Thyroid gland (tissue), 4 donors: ENCODE data around the gene WDFY1.

Experiments used
- POLR2A ChIP-seq, 2 donors: fragments of 450-650 bp; IDR thresholded peaks; one replicate each; pipeline ENCODE4 v1.6.1; 2017; ENCODE audit warnings: antibody characterized with exemption in 2 of 2, mild to moderate bottlenecking in 2 of 2, moderate library complexity in 1 of 2
- TF ChIP-seq, protein P1 (sequence below), 6 experiments: fragments of 200-600 bp in 3 of 6; fragments of 450-650 bp in 3 of 6; sonication (generic) in 3 of 6; IDR thresholded peaks; one replicate each; pipeline ENCODE4 v1.5.1; 2016 to 2019; ENCODE audit warnings: antibody characterized with exemption in 6 of 6, mild to moderate bottlenecking in 2 of 6, inconsistent platforms in 1 of 6, moderate library complexity in 1 of 6

GRCh38 chr2:223928113-223929006, 16.8 kb downstream of the WDFY1 start:
- no peak for TF ChIP-seq POLR2A (IDR thresholded peaks at IDR 0.05)
- TF ChIP-seq, protein P1, sequence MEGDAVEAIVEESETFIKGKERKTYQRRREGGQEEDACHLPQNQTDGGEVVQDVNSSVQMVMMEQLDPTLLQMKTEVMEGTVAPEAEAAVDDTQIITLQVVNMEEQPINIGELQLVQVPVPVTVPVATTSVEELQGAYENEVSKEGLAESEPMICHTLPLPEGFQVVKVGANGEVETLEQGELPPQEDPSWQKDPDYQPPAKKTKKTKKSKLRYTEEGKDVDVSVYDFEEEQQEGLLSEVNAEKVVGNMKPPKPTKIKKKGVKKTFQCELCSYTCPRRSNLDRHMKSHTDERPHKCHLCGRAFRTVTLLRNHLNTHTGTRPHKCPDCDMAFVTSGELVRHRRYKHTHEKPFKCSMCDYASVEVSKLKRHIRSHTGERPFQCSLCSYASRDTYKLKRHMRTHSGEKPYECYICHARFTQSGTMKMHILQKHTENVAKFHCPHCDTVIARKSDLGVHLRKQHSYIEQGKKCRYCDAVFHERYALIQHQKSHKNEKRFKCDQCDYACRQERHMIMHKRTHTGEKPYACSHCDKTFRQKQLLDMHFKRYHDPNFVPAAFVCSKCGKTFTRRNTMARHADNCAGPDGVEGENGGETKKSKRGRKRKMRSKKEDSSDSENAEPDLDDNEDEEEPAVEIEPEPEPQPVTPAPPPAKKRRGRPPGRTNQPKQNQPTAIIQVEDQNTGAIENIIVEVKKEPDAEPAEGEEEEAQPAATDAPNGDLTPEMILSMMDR (IDR thresholded peaks at IDR 0.05) = no peak
